Myocyte (in vitro differentiated cells): ENCODE data around the gene LGALS9B. TPM values are rescaled to one million over a fixed set of nuclear protein-coding genes. Genes with fewer than 3 reads are reported as not detected.
"Not testable (repeated sequence)": the region's sequence is repeated elsewhere in the genome, so short reads cannot be mapped to it uniquely, and the experiment has no call there.

Experiments used
- DNase-seq: peaks from one replicate; pipeline ENCODE4 v3.0.0-alpha.2; 2012; ENCODE audit warnings: low read depth
- total RNA-seq: library from RNA; depleted of rRNA; stranded (reverse); fragments of >200 nt; gene quantifications from 2 replicates; pipeline ENCODE4 v1.2.3, GENCODE V29; 2014

The LGALS9B gene
- total RNA-seq, 1 donor from 2014 or later, result not detected

DNA sequence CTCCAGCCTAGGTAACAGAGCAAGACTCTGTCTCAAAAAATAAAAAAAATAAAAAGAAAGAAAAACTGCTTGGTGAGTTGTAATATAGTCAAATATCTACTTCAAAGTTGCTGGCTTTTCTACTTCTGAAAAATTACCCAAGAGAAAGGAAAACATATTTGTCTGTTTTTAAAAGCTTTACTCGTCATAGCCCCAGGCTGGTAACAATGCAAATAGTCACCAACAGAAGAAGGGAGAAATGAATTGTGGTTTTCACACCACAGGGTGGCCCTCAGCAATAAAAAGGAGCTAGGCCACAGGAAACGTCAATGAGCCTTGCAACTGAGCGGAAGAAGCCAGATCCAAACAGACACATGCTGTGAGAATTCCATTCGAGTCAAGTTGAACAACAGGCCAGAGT is 1.8 kb upstream of the LGALS9B start:
- not testable (repeated sequence) for DNase-seq

DNA sequence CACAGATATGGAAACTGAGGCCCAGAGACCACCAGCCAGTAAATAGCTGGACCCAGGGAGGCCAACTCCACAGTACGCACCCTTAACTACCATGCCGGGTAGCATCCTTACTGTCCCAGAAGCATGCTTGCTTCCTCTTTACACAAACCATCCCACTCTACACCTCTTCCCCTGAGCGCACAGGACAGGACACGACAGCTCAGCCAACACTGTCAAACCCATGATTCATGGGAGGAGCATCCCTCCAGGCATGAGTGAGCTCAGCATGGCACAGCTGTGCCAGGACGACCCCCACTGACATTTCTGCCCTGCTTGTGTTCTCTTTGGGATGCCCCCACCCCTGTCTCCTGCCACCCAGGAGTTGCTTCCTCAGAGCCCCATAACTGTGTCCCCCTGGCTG is 340 bp downstream of the LGALS9B start:
- peak; percentile 4 for DNase-seq

DNA sequence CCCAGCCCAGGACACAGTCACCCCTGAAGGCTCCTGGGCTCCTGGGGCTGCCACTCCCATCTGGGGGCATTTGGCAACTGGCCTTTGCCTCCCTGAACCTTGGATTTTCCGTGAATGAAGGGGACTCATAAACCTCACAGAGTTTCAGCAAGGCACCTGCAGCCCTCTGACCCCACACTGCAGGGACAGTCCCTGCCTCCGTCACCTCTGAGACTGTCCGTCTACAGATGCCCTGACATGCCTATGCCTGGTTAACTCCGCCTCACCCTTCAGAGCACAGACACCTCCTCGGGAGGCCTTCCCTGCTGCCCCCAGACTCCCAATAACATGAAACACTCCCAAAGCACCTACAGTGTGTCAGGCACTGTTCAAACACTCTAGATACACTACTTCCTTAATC is 786 bp downstream of the LGALS9B start:
- DNase-seq, result not testable (repeated sequence)

DNA sequence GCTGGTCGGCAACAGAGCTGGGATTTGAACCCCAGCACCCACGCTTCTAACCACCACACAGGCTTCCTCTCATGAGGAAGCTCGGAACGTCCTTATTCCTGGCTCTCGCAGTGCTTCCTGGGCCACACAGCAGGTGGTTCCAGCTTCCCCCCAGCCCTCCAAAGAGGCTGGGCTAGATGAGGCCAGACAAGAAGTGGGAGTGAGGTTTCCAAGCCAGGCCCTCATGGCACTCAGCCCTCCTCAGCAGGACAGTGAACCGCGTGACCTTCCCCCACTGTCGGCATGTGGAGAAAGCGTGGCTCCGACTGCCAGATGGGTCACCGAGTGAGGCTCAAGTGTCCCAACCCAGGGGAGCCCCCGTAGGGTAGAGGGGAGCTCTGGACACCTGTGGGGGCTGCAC is 1.8 kb downstream of the LGALS9B start:
- not testable (repeated sequence) for DNase-seq

DNA sequence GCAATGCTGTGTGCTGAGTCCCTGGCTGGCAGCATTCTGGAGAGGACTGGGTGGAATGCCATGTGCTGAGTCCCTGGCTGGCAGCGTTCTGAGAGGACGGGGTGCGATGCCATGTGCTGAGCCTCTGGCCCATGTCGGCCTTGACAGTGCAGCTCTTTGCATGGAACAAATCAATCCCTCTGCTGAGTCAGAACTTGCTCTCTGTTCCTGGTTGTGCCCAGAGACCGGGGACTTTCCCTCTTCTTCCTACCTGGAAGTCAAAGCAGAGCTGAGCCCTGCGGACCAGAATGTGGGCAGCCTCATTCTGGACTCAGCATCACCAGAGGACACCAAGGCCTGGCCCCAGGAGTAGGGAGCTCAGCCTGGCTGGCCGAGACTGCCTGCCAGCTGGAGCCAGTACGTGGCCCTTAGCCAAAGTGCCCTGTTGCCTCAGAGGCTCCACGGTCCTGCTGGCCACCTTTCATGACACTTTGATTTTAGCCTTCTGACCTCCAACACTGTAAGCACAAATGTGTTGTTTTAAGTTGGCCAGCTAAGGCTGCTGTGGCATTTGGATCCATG is 2.4 kb downstream of the LGALS9B start:
- DNase-seq, result not testable (repeated sequence)

DNA sequence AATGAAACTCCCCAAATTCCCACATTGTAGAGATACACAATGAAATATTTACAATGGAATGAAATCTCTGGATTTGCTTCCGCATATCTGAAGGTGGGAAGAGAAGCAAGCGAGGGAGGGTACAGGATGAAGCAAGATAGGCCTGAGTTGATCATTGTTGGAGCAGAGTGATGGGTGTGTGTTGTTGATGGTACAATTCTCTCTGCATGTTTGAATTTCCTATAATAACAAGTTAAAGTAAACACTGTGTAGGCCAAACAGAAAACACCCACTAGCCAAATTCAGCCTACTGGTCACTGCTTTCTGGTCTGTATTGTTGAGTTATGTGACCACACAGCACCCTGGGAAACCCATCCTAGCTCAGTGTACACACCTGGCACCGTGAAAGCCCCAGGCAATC is 5.2 kb downstream of the LGALS9B start:
- not testable (repeated sequence) for DNase-seq

DNA sequence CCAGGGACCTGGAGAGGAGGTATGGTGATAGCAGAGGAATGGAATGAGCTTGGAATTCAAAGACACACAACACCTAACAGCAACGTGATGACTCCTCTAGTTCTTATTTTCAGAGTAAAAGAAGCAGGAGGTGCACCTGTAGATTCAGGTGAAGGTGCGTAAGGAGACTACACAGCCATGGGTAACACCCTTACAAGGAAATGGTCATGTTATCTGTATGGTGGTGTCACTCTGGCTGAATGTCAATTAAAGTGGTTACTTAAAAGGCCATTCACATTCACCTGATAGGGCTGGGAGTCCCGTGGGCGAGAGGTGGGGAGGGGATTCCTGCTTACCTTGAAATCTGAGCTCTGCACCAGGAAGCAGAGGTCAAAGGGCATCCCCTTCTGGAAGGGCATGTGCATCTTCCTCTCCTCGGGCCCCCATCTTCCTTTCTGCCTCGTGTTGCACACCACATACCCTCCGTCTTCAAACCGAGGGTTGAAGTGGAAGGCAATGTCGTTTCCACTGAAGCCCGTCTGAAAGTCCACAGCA is 9.4 kb downstream of the LGALS9B start:
- DNase-seq, result not testable (repeated sequence)

DNA sequence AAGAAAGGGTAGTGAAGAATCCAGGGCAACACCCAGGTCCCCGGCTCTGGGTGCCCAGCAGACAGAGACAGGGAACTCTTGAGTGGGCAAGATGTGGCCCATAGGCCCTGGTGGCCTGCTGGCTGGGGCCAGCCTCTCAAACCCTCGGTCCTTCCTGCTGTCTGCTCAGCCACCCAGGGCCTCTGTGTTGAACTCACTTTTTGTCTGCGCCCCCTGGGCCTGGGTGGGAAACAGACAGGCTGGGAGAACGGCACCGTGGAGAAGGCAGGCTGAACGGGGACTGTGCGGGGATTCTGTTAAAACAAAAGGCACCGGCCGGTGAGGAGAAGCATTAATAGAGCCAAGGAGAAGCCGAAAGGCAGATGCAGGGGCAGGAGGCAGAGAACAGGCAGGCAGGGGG is 12.2 kb downstream of the LGALS9B start:
- not testable (repeated sequence) for DNase-seq

DNA sequence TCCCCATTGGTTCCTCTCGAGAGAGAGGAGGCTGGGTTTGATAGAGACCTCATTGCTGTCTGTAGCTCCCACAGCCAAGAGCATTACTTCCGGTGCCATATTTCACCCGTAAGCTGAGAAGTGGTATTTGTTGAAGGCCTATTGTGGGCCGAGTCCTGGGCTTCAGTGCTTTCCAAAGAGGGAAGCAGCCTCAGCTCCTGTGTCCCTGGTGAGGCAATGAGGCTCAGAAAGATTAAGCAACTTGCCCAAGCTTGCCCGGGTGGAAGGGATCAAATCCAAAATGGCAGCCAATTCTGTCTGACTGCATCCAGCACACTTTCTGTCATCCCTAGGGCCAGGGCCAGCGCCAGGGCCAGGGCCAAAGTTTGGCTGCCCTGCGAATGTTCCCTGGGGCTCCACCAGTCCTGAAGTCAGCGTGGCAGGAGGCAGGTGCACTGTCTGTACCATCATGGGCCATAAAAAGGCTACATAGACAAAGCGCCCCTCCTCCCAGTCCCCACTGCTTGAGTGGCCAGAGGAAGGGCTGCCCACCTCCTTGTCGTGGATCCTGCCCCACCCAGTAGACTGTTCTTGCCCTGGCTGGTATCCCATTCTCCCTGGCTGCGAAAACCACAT is 13.4 kb downstream of the LGALS9B start:
- DNase-seq, result not testable (repeated sequence)

DNA sequence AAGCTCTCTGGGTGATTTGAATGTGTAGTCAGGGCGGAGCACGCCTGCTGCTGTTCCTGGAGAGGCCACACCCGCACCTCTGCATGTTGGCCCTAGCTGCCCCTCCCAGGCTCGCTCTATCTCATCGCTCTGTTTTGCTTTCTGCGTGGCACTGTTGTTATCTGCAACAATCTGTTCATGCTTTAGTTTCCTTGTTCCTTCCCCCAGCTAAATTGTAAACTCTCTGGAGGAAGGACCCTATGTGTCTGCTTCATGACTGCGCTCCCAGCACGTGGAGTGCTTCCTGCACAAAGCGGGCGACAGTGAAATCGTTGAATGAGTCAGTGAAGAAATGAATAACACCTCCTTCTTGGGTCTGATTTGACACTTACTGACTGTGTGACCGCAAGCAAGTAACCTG is 16.5 kb downstream of the LGALS9B start:
- DNase-seq, result not testable (repeated sequence)

DNA sequence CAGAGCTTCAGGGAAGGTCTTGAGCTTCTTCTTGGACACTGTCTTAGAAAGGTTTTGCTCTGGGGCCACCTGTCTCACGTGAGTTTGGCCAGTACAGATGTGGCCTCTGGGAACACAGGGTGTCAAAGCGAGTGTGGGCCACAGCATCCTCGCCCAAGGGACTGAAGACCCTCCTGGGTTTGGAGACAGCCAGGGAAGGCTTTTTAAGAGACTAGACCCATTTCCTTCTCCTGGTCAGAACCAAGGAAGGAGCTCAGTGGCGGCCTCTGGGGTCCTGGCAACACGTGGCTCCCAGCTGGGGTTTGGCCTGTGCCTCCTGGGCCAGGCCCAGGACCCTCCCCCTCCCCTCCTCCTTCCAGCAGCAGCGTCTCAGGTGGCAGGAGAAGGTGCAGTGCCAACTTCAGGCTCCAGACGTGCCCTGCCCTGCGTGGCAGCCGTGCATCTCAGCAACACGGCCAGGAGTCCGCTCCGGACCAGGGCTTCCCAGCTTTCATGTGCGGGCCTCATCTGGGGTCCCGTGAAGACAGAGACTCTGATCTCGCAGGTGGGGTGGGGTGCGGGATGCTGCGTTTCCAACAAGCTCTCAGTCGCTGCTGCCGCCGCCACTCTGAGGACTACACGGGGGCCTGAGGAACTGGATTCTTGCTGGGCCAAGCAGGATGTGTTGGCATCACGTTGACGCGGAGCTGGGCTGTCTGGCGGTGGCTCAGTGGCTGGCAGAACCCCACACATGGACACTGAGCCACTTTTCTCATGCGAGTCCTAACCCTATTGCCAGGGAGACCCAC is 19.6 kb downstream of the LGALS9B start:
- DNase-seq, result not testable (repeated sequence)

DNA sequence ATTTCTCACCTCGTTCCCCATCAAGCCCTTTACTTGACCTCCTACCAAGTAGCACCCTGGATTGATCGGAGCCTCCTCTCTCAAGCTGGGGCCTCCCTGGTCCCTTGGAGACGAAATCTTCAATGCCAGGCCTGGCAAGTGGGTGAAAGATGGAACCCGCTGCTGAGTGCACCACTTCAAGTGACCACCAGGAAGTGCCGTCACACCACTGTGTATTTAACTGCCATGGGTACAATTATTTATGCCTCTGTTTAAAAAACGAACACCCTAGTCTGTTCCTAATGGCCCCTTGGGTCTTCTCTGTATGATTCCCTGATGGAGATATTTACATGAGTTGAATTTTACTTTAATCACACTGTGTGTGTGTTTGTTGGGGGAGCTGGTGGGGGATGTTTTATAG is 20.4 kb downstream of the LGALS9B start:
- DNase-seq, result not testable (repeated sequence)

DNA sequence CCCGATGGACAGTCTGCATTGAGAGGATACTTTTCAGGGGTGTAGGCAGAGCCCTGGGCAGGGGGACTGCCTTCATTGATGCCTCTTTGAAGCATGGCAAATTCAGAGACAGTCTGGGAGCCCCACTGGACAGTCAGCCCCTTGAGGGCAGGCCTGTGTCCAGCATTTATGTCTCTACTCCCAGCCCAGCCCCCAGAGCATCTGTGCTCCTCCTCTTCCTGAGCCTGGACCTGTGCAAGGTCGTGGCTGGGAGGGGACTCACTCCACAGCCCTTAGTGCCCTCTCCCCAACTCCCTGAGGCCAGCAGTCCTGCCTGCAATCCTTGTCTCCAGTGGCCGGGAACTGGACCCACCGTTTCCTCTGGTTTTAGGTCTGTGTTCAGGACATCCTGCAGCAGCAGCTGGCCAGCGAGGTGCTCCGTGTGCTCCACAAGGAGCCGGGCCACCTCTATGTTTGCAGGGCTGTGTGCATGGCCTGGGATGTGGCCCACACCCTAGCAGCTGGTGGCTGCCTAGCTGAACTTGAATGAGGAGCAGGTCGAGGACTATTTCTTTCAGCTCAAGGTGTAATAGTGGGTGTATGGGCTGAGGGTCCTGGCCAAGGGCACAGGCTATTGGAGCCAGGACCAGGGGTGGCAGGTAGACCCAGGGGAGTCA is 22.6 kb downstream of the LGALS9B start:
- DNase-seq, result not testable (repeated sequence)

DNA sequence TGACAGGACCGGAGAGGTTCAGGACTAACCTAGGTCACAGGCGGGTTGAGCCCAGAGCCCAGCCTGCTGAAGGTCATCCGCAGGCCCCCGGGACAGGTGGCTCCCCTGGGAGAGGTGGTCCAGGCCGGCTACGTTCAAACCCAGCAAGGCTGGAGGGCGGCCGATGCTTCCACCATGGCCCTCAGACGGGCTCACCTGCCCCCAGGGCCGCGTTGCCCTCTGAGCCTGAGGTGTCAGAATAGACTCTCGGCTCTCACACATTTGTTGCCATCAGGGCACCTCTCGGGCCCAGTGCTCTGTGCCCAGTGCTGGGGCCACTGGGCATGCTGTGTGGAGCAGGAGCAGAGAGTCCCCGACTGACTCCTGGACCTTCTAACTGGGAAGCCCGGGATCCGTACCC is 23.2 kb downstream of the LGALS9B start:
- not testable (repeated sequence) for DNase-seq

DNA sequence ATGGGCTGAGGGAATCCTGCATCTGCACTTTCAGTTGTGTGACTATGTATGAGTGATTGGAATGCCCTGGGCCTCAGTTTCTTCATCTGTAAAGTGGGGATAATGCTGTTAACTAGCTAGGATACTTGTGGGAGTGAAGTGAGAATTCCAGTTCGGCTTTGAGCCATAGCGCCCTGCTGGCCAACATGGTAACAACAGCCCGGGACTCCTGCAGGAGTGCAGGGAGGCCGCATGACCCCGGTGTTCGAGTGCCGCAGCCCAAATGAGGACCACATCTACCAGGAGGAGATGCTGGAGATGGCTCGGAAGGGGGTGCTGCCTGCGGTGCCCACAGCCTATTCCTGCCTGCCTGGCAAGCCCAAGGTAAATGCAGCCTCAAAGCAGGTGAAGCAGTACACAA is 23.7 kb downstream of the LGALS9B start:
- DNase-seq, result not testable (repeated sequence)

DNA sequence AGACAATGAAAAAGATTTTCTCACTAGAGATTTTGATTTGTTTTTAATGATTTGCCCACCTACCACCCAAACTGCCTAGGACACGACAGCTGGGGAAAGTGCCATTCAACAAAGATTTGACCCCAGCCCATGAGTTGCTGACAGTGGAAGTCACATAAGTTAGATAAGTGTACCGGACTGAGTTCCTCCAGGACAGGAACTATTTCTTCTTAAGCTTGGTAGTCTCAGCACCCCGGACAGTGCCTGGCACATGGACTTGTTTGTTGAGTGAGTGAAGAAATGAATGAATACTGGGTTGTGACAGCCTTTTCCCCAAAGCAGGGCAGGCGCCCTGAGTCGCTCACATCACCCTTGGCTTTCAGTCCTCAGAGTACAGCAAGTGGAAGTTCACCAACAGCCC is 26.7 kb downstream of the LGALS9B start:
- peak; percentile 8 for DNase-seq

DNA sequence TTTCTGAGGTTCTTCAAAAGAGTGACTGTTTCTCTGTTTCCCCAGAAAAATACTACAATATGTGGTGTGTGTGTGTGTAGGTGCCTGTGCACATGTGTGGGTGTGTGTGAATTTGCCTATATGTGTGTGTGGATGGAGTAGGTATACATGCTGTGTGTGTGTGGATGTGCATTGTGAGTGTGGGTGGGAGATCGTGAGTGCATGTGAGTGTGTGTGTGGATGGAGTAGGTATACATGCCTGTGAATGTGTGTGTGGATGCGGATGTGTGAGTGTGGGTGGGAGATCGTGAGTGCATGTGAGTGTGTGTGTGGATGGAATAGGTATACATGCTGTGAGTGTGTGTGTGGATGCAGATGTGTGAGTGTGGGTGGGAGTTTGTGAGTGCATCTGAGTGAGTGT is 32.2 kb downstream of the LGALS9B start:
- DNase-seq, result not testable (repeated sequence)

DNA sequence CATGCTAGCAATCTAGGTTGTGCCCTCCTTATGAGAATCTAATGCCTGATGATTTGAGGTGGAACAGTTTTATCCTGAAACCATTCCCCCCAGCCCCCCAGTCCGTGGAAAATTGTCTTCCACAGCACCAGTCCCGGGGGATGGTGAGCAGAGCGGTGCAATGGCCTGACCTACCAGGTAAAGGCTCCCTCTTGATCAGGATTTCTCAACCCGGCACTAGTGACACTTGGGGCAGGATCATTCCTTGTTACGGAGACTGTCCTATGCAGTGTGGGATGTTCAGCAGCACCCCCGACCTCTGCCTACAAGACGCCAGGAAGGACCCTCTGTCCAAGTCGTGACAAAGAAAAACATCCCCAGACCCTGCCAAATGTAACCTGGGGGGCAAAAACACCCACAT is 34.0 kb downstream of the LGALS9B start:
- DNase-seq, result not testable (repeated sequence)

DNA sequence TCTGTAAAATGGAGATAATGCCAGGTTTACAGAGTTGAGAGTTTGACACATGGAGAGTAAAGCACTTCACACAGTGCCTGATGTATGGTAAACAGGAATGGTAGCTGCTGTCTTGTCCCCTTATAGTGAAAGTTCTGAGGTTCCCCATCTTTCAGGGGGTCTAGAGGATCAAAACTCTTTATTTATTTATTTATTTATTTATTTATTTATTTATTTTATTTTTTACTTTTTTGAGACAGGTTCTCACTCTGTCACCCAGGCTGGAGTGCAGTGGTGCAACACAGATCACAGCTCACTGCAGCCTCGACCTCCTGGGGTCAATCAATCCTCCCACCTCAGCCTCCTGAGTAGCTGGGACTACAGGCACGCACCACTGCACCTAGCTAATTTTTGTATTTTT is 40.1 kb downstream of the LGALS9B start:
- not testable (repeated sequence) for DNase-seq

DNA sequence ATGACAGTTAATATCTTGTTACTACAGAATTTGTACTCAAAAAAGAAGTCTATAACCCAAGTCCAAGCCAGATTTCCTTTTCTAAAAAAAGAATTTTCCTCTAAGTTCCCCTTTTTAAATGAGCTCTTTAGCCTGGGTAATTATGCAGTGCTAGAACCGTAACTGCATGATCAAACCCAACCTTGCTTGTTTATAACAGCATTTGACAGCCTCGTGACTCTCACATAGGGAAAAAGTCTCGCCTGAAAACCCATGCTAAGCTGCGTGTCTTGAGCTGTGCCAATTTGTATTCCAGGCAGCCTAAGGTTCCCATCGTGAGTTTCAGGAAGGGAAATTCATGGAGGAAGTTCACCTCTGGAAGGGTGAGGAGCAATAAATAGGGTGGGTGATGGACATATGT is 44.5 kb downstream of the LGALS9B start:
- not testable (repeated sequence) for DNase-seq

DNA sequence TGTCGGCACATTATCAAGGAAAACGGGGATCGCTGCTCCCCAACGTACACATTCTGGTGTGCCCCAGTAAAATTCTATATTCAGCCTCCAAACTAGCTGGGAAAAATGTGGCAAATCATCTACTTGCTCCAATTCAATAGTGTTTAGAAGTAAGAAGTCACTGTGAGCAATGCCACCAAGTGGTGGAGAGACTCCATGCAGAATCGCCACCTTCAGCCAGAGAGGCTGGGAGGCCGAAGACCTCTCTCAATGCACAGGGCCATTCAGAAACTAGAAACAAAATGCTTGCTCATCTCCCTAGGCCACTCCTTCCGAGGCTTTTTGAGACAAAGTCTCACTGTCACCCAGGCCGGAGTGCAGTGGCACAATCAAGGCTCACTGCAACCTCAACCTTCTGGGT is 48.5 kb downstream of the LGALS9B start:
- DNase-seq, result not testable (repeated sequence)
